Measurements from ENCODE around the gene DACT1.
"Not testable (repeated sequence)": the region's sequence is repeated elsewhere in the genome, so short reads cannot be mapped to it uniquely, and the experiment has no call there.

DACT1 gene, protein sequence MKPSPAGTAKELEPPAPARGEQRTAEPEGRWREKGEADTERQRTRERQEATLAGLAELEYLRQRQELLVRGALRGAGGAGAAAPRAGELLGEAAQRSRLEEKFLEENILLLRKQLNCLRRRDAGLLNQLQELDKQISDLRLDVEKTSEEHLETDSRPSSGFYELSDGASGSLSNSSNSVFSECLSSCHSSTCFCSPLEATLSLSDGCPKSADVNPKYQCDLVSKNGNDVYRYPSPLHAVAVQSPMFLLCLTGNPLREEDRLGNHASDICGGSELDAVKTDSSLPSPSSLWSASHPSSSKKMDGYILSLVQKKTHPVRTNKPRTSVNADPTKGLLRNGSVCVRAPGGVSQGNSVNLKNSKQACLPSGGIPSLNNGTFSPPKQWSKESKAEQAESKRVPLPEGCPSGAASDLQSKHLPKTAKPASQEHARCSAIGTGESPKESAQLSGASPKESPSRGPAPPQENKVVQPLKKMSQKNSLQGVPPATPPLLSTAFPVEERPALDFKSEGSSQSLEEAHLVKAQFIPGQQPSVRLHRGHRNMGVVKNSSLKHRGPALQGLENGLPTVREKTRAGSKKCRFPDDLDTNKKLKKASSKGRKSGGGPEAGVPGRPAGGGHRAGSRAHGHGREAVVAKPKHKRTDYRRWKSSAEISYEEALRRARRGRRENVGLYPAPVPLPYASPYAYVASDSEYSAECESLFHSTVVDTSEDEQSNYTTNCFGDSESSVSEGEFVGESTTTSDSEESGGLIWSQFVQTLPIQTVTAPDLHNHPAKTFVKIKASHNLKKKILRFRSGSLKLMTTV

DNA sequence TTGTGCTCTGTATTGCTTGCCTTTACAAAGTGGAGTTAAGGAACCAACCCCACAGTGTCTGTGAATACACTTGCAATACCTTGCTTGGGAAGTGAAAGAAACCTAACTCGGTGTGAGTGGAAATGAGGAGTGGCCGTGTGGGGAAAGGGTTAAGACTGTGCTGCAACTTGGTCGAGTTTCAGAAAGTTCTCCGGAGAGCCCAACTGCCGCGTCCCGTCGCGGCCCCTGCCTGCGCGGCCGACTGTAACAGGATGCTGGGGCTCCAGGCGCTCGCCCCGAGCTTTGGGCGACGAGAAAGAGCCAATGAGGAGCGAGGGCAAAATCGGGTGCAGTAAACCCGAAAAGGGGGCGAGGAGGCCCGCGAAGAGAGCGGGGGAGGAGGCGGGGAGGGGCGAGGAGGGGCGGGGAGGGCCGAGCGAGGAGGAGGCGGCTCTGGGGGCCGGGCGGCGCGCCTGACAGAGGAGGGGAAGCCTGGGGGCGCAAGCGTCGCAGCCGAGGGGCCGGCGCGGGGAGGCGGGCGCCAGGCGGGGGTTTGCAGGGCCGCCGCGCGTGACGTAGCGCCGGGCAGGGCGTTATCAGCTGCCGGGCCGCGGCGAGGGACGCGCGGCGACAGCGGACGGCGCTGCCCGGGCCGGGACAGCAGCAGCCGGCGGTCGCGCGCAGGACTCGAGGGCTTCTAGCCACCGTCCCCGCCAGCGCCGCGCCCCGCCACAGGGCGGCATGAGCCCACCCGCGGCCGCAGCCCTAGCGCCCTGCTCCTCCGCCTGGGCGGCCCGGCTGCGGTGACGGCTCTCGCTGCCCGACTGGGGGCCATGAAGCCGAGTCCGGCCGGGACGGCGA is at the start of gene DACT1:
TSS of gene DACT1 (plus strand) at position 572 of the 840 bp plus-strand sequence. CDS start at position 813, 241 bp downstream.
- DNase-seq (ENCODE audit: low read depth in 4 of 4, low spot score in 1 of 4), result peak in 2 of 4 experiments; percentile 28 to 44

DNA sequence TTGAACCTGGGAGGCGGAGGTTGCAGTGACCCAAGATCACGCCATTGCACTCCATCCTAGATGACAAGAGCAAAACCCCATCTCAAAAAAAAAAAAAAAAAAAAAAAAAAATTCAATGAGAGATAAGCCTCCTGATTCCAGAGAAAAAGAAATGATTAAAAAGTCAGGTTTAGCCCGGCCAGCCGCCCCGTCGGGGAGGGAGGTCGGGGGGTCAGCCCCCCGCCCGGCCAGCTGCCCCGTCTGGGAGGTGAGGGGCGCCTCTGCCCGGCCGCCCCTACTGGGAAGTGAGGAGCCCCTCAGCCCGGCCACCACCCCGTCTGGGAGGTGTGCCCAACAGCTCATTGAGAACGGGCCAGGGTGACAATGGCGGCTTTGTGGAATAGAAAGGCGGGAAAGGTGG is 49.4 kb upstream of the DACT1 start:
- not testable (repeated sequence) for DNase-seq (ENCODE audit: low read depth in 4 of 4, low spot score in 1 of 4)

DNA sequence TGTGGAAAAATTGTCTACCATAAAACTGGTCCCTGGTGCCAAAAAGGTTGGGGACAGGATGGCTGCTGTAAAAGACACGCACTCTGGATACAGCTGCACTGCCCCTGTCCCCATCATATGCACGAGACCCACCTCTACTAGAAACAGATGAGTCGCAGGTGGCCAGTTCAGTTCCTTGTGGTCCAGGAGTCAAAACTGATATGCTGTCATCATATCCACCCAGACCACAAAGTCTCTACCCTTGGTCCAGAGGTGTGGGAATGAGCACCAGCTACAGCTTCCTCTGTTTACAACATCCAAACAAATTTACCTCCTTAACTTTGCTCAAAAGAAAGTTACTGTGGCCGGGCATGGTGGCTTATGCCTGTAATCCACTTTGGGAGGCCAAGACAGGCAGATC is 43.8 kb upstream of the DACT1 start:
- no peak for DNase-seq (ENCODE audit: low read depth in 4 of 4, low spot score in 1 of 4)

DNA sequence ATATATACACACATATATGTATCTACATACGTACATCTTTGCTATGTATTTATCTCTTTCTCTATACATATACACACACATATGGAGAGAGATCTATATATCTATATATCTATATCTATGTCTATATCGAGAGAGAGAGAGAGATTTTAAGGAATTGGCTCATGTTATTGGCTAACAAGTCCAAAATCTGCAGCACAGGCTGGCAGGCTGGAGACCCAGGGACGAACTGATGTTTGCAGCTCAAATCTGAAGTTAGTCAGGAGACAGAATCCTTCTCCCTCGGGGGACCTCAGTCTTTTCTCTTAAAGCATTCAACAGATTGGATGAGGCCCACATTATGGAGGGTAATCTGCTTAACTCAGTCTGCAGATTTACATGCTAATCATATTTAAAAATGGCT is 40.7 kb upstream of the DACT1 start:
- no peak for DNase-seq (ENCODE audit: low read depth in 4 of 4, low spot score in 1 of 4)

DNA sequence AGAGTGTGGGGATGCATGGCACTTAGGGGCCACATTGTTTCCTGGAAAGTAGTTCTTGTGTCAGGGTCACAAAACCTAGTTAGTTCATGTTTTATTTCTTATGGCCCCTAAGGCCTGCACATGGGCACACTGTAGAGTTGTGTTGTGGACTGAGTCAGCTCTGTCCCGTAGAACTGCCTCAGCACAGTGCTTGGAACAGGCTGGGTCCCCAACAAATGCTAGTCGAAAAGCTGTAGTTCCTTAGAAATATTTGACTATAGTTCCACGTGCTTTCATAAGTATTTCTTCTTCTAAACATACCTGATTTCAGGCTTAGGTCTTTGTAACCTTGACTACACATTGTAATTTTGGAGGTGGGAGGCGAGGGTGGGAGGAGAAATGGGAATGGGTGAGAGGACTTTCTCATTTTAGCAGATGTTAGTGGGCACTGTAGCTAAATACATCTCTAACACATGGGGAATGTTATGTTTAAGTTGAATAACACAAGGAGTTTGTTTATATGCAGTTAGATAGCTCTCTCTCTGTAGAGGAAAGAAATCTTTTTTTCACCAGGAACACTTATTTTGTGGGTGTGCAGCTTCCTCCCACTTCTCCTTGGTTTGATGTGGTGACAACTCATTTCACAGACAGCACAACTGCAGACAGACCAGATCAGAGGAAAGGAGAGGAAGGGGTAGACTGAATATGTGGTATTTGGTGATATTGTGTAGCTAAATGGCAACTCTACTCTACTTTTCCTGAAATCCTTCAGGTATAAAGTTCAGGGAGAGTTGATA is 39.5 kb upstream of the DACT1 start:
- DNase-seq (ENCODE audit: low read depth in 4 of 4, low spot score in 1 of 4), result no peak

DNA sequence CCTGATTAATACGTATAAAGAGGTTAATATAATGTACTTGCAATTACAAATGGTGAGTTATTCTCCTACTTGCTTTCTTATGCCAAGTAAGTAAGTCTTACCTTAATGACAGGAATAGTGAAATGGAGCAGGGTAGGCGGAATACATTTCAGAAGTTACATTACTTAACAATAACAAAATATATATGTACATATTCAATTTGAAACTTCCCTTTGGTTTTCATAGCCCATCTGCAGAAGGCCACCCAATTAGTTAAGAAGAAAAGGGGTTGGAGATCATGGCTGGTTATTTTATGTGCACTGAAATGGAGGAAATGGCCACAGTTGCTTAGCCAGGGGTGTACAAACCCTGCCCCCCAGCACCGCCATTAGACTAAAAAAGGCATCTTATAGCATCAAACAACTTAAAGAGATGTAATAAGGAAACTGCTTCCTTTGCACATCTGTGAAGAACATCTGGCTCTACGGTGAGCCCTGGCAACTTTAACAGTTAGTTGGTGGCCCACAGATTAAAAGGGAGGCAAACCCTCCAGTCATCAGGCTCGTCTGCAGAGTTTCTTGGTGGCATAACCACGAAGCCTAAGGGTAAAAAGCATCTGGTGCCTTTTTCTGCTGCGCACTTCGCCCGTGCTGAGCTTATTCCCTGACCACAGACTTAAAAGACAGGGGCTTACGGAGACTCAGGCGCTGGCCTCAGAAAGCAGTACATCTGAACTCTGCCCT is 38.8 kb upstream of the DACT1 start:
- no peak for DNase-seq (ENCODE audit: low read depth in 4 of 4, low spot score in 1 of 4)

DNA sequence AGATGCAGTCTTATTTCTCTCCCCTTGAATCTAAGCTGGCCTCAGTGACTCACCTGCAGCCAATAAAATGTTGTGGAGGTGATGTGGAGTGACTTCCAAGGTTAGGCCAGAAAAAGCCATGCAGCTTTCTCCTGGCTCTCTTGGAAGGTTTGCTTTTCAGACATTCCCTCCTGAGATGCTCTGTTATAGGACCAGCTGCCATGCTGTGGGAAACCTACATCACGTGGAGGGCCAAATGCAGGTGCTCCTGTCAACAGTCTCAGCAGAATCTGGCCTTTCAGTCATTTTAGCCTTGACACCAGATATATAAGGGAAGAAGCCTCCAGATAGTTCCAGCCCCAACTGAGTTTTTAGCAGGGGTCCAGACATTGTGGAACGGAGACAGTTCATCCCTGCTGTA is 38.1 kb upstream of the DACT1 start:
- DNase-seq (ENCODE audit: low read depth in 4 of 4, low spot score in 1 of 4), result no peak

DNA sequence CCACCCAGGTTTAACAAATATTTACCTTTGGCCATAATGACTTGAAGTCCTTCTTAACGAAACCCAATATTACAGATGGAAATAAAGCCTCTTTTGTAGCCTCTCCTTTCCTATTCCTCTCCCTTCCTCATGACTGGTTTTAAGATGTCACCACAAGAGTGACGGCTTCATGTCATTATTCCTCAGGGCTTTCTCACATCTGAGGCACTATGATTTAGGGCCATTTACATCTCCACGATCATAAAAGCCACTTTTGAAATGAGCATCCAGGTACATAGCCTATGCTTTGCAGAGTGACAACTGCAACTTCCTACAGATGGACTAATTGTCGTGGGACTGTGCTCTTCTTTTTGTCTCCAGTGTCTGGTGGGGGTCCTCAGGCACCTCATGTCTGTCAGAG is 32.3 kb upstream of the DACT1 start:
- DNase-seq (ENCODE audit: low read depth in 4 of 4, low spot score in 1 of 4), result no peak

DNA sequence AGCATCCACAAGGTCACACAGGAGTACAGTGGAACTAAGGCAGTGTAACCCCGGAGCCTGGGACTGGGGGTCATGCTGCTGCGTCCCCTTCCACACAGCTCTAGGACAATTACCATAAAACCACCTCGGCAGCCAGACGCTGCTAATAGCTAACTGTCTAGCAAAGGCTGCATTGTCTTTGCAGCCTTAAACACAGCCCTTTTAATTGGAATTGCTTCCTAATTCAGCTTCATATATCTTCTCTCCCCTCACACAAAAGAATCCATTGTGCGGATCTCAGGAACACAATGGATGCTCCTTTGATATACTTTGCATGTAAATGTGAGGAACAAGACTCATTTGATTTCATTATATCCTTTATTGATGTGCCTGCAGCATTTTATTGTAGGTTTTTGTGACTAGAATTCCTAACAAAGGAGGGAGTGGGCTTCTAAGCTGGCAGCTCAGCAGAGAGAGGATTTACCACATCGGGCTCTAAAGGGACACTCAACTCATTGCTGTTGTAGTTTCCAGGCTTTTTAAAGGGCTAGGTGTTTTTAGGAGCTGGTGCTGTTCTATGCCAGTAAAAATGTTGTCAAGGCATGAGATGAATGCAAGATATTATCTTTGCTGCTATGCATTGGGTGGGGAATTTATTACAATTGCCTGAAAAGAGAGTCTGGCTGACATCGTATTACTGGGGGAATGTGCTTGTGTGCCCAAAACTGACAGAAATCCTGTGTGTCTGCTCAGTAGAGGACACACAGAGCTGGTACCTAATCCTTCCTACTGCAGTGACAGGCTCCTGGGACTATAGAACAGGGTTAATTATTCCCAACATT is 30.4 kb upstream of the DACT1 start:
- no peak for DNase-seq (ENCODE audit: low read depth in 4 of 4, low spot score in 1 of 4)

DNA sequence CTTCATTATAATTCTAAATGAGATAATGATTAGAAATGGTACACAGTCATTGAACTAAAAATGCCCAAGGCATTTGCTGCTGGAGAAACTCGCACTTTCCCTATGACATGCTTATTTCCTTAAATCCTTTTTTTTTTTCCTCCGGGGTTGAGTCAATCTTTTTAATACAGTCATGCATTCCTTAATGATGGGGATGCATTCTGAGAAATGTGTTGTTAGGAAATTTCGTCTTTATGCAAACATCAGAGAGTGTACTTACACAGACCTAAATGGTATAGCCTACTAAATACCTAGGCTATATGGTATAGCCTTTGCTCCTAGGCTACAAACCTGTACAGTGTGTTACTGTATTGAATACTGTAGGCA is 29.8 kb upstream of the DACT1 start:
- no peak for DNase-seq (ENCODE audit: low read depth in 4 of 4, low spot score in 1 of 4)

DNA sequence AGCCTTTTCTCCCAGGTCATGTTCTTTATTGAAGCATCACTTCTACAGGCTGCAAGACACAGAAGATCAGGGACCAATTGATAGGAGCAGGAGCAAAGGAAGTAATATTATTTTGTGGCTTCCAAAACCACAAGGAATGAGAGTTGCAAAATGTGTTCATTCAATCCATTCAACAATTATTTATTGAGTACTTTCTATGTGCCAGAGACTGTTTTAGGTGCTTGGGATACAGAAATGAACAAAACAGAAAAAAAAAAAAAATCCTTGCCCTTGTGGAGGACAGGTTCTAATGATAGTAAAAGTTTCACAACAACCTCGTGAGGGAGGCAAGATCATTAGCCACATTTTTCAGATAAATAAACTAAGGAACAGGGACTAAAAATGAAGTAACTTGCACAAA is 20.1 kb upstream of the DACT1 start:
- no peak for DNase-seq (ENCODE audit: low read depth in 4 of 4, low spot score in 1 of 4)

DNA sequence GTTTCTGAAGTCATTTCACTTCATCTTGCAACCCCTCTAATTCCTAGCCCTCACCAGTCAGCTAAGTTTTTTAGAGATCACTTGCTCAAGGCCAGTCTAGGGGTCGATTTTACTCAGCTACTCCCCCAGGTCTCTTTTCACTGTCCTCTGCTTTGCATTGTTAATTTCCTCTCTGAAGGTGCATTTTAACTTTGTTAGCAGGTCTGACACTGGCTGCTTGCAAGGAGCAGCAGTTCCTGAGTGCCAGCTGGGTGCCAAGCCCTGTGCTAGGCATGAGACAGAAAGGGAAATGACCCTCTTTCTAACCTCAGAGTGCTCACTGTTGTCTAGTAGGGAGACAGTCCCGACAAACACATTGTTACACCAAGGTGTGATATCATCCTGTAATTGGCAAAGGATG is 17.8 kb upstream of the DACT1 start:
- DNase-seq (ENCODE audit: low read depth in 4 of 4, low spot score in 1 of 4), result no peak

DNA sequence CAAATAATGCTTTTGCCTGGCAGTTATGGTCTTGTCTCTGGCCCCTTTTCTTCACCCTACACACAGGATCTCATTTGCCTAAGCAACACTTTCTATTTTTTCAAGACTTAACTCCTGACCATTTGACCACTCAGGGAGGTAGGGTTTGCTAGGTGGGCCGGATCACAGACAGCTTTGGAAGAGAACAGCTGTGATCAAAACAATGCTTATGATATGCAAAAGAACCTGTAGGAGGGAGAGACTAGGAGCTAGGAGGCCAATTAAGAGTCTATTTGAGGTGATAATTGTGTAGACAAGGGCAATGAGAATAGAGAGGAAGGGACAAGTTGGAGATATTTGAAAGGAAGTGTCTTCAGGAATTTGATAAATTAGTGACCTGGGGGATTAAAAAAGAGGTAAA is 12.3 kb upstream of the DACT1 start:
- no peak for DNase-seq (ENCODE audit: low read depth in 4 of 4, low spot score in 1 of 4)

DNA sequence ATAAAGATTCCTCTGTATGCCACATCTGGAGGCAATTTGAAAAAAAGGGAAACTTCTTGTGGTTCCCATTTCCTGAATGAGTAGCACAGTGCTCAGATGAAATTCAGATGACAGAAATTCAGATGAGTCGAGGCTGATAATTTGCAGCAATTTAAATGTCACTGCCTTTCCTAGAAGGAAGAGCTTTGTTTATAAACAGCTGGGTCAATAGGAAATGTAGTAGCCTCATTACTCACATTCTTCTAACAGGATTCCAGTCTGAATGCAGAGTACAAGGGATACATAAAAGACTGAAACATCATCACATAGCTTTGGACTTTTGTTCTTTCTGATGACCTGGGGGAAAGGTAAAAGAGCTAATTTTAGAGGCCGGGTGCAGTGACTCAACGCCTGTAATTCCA is 11.3 kb upstream of the DACT1 start:
- DNase-seq (ENCODE audit: low read depth in 4 of 4, low spot score in 1 of 4), result no peak

DNA sequence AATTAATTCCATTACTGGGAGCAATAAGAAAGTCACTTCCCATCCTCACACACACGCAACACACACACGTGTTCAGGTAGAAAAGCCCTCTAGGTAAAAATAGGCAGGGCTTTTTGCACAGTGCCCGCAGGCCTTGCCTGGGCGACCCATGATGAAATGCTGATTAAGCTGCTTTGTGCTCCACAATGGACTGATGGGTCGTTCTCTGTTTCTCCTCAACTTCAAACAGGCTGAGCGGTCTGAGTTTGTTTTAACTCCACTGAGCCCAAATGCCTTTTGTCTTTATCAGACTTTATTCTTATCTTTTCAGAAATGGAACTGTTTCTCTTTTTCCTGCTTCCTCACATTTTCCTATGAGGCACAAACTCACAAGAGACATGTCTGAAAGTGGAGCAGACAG is 9.4 kb upstream of the DACT1 start:
- DNase-seq (ENCODE audit: low read depth in 4 of 4, low spot score in 1 of 4), result no peak

DNA sequence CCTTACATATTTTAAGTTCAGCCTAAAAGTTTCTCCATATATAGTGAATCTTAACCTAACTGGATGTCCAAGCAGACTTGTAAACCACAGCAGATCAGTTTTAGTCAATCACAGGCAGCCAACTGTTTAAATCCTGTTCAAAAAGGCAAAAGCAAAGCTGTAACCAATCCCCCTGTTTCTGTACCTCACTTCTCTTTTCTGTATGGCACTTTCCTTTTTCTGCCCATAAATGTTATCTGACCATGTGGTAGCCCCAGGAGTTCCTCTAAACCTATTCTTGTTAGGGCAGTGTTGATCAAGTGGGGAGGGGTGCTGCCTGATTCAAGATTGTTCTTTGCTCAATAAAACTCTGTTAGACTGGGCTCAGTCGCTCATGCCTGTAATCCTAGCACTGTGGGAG is 8.5 kb upstream of the DACT1 start:
- DNase-seq (ENCODE audit: low read depth in 4 of 4, low spot score in 1 of 4), result no peak

DNA sequence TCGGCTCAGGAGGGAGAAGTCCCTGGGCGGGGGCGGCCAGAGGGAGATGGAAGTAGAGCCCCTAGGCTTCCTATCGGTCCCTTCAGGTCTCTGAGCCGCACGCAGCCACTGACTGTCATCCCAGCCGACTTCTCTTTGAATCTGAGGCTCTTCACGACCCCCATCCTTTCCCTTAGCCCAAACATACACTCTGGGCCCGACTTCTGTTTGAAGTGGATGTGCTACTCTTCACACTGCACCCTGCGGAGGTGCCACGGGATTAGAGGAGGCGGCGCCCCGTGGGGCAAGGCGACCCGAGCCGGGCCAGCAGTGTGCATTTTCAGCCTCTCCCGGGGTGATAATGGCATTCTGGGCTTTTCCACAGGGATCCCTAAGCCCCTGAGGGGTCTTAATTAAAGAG is 6.0 kb upstream of the DACT1 start:
- no peak for DNase-seq (ENCODE audit: low read depth in 4 of 4, low spot score in 1 of 4)

DNA sequence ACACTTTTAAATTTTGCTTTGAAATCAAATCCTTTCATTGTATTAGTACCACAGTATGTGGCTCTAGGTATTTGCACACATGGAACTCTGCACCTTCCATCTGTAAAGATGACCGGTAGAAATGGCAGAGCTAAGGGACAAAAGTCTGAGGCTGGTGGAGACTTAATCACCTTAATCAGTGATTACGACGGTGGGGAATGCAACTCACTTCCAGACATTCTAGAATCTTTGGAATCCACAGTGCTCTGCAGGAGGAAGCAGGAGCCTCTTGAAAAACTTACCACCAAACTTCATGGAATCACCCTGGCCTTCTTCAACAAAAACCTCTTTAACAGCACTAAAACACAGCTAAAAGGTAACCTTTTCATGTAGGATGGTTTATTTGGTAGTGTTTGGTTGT is 3.9 kb upstream of the DACT1 start:
- DNase-seq (ENCODE audit: low read depth in 4 of 4, low spot score in 1 of 4), result no peak

DNA sequence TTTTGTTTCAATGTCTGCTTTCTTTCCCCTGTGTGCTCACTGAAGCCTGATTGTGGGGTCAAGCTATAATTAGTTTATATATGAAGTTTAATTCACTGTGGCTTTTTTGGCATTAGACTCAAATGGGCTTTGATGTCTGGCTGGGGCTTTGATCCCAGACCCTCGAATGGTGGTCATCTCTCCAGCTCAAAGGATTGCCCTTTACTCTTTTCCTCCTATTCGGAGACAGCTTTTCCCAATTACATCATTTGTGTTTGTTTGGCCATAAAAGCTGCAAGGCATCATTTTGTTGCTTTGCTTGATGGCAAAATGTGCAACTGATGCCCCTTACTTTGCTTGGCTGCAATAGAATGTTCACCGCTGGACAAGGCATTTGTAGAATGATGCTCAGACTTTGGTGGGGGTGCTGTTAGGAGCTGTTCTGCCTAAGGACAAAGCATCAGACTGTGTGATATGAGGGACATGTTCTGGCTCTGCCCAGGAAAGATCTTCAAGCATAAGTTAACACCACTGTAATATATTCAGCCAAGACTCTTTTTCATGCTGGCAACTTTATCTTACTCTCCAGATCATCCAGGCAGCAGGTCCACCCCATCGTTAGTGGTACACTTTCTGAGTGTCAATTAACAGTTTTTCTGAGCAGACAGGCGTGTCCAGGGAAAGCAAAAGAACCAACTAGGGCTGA is 3.2 kb upstream of the DACT1 start:
- no peak for DNase-seq (ENCODE audit: low read depth in 4 of 4, low spot score in 1 of 4)
